Measurements from ENCODE around the gene DSTN. TPM values are rescaled to one million over a fixed set of nuclear protein-coding genes. Genes with fewer than 3 reads are reported as not detected.

Gene DSTN
- polyA plus RNA-seq, 1 donor, result 352 TPM

DNA sequence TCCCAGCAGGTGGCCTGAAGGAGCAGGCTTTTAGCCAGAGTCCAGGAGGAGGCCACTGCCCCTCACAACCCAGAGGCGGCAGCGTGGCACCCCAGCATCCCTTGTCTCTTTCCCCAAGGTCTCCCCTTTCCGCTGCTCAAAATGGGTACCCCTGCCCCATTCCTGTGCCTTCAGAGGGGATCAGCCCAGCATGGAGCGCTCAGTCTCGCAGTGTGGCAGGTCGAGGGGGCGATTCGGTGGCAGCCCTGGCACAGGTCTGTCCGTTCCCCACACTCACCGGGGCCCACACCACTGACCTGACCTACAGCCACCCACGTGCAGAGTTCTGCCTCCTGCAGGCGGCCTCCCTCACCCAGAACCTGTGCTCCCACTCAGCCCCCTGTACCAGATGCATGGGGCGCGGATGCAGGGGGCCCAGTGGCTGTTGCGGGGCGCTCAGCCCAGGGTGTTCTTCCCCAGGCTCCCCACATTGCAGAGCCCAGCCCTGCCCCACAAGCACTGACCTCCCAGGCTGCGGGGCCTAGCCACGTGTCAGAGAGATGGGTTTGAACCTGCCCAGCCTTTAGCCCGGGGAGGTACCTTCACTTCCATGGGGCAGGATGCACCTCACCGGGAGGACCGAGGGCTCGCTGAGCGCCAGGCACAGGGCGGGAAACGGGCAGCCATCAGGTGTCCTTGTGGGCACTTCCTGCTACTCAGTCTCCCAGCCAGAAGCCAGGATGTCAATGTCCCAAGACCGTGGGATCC is 41.8 kb downstream of the DSTN start:
- no peak for DNase-seq

DNA sequence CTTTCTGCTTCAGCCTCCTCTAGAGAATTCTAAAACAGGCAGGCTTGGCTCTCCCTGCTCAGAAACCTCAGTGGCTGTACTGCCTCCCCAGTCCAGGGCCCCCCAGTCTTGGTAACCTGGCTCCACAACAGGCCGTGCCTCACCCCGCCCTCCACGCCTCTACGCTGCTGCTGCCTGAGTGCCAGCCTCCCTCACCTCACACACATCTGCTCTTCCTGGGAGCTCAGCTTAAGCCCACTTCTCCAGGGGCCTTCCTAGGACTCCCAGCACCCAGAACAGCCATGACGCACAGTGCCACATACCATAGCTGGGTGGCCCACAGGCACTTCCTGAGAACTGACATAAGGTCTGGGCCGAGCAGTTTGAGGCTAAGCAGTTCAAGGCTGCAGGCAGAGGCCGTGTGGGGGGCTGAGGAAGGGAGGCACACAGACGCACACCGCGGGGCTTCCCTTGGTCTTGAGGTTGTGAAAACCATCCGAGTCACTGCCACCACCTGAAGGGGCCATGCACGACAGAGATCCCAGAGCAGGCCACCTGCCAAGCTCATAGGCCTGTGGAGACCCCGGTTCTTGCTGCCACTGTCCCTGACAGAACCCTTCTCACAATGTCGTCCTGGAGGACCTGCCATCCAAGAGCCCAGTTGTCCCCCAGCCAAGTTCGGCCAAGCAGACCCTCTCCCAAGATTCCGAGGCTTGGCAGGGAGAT is 42.6 kb downstream of the DSTN start:
- no peak for DNase-seq

DNA sequence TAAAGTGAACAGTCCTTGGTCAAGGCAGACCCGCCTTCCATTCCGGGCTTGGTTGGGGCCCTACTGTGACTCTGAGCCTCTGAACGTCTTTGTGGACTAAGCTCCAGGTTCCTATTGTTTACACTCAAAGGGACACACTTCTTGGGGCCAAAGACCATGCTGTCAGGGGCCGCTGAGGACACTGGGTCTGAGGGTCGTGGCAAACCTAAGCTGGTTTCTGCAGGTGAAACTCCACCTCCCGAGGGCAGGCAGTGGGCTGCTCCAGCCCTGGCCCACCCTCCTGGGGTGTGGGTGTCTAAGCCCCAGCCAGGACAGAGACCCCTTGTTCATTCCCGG is 43.1 kb downstream of the DSTN start:
- DNase-seq, result no peak

- DNase-seq, result no peak
Measured at GRCh38 chr20:17613328-17614175, 43.7 kb downstream of the DSTN start.

DNA sequence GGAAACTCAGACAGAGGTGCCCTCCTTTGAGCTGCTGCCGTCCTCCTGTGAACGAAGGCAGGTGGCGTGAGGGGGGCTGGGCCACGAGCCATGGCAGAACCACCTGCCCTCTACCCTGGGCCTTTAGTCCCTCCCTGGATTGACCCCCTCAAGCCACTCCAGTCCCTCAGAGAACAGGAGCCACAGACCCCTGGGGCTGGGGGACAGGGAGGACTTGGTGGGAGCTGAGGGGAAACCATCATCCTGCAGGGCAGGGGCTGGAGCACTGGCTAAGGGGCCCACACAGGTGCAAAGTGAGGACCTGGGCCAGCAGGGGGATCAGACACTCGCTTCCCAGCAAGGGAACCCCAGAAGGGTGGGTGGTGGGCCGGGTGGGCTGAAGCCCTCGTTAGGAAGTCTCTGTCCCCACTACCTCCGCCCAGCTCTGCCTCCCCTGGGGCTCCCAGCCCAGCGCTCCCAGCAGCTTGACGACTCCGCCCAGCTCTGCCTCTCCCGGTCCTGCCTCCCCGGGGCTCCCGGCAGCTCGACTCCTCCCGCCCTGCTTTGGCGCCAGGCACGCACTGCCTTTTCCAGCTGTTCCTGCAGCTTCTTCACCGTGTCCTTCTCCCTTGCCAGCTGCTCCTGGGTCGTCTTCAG is 44.4 kb downstream of the DSTN start:
- no peak for DNase-seq

DNA sequence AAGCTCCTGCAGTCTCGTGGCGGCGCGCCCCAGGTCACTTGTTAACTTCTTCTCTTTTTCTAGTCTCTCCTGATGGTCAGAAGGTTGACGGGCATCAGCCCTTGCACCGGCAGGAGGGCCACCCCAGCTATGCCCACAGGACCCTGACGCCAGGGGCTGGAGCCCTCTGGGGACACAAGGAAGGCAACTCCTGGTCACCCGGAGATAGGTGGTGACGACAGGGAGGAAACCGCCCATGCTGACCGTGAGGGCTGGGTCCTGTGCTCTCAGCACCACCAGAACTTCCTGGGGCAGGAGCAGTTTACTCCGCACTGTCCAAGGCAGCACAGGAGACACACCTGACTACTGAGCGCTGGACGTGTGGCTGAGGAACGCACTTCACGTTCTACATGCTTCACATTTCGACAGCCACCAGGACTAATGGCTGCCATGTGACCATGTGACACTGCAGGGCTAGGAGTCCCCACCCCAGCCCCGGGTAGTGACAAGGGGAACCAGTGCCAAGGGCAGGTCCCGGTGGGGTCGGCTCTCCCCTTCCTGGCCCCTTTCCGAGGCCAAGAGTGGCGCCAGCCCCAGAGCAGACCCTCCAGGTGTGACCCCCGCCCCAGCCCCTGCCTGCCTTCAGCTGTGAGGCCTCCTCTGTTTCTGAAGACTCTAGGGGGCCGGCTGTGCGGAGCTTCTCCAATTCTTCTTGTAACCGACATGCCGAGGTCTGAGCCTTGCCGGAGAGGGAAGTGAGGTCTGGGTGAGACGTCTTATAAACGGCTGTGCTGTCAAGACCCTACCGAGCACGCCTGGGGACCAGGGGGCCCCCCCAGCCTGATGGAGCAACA is 45.2 kb downstream of the DSTN start:
- no peak for DNase-seq

DNA sequence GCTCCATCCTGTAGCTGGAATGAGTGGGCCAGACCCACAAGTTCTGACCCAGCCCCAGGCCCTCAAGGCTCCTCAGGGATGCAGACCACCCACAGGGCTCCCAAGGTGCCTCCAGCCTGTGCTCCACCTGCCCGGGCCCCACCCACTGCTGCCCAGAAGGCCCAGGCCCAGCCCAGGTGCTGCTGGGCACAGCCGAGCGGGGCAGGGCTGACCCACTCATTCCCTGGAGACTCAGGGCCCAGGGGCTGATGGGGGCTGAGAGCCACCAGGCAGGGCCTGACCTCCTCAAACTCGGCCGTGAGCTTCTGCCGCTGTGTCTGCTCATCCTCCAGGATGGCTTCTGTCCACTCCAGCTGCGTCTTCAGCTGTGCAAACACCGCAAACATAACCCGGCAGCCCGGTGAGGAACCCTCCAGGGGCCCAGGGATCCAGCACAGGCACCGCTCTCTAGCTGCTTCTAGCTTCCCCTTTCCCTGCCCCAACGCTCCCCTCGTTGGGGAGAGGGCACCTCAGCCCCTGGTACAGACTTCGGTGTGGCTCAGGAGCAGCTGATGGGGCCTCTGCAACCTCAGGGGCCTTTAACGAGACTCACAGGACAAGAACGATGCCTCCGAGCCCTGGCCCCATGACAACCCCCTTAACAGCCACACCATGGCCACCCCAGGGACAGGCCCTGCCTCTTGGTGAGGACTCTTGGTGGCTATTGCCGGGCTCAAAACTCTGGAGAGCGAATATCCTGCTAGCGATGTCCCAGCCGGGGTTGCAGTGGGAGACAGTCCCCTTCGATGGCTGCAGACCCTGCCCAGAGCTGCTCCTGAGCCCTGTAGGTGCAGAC is 46.0 kb downstream of the DSTN start:
- no peak for DNase-seq

- DNase-seq, result no peak
Measured at GRCh38 chr20:17616480-17617211, 46.8 kb downstream of the DSTN start.

DNA sequence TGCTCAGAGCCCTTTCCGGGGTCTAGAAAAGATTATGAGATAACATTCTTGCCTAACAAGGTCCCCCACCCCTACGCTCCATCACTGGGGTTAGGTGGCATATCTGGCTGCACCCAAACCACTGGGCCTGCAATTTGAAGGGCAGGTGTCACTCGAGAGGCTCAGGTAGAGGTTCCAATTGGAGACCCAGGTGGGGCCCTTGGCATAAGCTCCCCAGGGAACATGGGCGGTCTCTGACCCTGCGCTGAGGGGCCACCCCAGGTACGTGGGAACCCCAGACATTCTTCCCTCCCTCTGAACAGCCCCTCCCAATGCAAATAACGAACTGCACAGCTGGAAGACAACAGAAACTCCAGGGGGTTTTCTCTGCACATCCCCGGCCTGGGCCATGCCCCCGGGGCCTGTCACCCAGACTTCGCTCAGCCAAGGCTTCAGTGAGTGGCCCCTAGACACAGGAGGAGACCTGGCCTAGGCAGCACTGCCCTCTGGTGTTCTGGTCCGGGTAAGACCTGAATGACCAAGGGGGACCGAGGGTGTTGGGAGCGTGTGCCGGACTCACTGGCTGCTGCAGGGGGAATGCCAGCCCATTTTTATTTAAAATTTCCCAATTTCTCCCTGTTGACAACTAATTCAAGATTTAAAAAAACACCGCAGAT is 47.5 kb downstream of the DSTN start:
- peak; percentile 50 for DNase-seq

GRCh38 chr20:17617868-17618672 is 48.2 kb downstream of the DSTN start:
- no peak for DNase-seq

DNA sequence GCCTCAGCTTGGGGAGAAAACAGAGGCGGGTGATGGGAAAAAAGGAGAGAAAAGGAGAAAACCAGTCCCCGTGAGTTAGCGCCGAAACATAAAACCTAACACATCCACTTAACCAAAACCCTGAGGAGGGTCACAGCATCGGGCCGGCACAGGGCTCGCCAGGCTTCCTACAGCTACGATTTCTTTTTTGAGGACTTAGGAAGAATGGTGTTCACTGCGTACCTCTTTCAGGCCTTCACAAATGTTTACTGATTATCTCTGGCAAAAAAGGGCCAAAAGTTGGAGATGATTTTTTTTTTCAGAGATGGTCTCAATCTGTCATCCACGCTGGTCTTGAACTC is 48.8 kb downstream of the DSTN start:
- DNase-seq, result no peak

DNA sequence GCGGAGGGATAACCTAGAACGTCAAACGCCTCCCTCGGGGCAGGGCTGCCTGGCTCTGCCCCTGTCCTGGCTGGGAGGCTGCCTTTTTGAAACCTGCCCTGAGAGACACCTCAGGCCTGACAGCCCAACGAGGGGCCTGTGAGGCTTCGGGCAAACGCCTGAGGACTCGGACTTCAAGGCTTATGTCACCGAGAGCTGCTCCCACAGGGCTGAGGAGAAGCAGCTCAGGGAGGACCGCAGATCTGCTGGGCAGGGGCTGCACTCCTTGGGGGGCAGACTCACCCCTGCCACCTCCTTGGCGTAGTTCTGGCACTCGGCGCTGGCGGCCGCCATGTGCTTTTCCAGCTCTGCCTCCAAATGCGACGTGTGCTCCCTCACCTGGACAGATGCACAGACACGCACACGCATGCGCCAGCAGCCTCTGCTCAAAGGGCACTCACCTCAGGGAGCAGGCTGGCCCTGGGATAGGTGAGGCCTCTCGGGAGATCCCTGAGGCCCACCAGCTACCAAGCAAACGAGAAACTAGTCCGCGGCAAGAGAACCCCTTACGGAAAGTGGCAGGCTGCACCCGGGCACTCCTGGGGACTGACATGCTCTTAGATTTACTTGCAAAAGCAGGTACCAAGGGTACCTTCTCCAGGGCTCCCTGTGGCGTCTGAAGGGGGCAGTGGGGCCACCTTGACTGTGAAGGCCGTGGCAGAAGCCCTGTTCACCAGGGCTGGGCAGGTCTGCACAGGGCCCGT is 49.6 kb downstream of the DSTN start:
- no peak for DNase-seq

- no peak for DNase-seq
Measured at GRCh38 chr20:17620371-17621228, 50.7 kb downstream of the DSTN start.

DNA sequence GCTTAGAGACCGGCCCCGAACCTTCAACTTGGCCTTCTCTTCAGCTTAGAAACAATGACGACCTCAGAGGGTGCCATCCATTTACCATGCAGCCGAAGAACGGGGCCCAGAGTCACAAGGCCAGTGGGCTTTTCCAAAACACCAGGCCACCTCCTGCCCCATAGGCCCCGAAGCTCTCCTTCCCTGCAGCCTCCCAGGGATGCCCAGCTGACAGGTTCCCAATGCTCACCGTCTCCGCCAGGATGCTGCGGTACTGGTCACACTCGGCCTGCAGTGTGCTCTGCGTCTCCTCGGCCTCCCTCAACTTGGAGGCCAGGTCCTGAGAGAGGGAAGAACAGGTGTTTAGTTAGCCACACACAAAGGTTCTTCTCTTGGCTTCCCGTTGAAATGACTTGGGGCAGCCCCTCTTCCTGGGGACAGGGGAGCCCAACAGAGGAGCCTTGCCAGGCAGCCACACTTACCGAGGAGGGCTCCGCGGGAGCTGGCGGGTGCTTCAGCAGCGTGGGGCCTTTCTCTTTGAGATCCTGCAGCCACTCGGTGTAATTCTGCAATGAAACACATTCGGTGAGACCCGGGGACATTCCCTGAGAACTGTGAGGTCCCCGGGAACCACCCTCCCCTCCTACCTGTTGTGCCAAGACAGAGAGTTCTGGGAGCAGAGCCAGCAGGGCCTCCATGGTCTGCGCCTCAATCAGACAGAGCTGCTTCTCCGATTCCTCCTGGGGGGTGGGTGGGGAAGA is 51.5 kb downstream of the DSTN start:
- no peak for DNase-seq

GRCh38 chr20:17622086-17622850 is 52.4 kb downstream of the DSTN start:
- no peak for DNase-seq
